NCI-H748 treated with DMSO at 0.1 percent for 48 hours (cell line): Measurements from ENCODE around the gene TBX6.
"Not testable (repeated sequence)": the region's sequence is repeated elsewhere in the genome, so short reads cannot be mapped to it uniquely, and the experiment has no call there.

Experiments used
- DNase-seq: peaks from one replicate; lab custom pipeline; 2025; lab: John Stamatoyannopoulos, UW

The TBX6 gene, protein sequence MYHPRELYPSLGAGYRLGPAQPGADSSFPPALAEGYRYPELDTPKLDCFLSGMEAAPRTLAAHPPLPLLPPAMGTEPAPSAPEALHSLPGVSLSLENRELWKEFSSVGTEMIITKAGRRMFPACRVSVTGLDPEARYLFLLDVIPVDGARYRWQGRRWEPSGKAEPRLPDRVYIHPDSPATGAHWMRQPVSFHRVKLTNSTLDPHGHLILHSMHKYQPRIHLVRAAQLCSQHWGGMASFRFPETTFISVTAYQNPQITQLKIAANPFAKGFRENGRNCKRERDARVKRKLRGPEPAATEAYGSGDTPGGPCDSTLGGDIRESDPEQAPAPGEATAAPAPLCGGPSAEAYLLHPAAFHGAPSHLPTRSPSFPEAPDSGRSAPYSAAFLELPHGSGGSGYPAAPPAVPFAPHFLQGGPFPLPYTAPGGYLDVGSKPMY

DNA sequence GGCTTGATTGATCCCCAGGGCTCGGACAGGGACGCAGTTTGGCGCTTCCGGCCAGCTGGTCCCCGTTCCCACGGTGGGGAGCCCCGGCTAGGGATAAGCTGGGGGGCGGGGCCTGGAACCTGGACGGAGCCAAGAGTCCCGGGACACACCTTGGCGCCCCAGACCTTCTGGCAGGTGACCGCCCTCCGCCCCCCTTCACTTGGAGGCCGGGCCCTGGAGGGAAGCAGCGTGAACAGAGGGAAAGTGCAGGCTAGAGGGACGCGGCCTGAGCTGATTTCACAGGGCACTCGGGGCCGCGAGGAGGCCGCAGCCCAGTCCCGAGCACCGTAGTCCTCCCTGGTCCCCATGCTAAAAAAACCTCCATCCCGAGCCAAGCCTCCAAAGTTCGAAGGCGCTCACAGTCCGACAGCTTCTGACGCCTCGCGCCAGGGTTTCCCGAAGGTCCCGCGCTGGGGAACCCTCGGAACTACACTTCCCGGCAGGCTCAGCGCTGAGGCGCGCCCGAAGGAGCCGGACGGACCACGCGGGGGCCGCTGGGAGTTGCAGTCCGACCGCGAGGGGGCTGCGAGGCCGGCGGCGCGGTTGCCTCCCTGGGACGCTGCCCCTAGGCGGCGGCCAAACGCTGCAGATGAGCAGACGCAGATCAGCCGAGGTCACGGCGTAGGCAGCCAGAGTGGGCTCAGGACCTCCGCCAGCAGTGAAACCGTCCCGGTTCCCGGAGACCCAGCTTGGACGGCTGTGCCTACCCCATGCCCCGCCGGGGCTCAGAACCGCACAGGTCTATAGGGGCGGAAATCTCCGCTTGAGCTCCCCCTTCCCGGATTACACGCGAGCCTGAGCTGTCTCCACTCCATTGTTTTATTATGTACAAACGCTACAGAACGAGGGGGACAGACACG, at the start of gene TBX6:
TBX6 (minus strand) TSS at position 451 of the 899 bp plus-strand sequence. CDS start 731 bp downstream, outside the sequence.
- peak; percentile 55 for DNase-seq

DNA sequence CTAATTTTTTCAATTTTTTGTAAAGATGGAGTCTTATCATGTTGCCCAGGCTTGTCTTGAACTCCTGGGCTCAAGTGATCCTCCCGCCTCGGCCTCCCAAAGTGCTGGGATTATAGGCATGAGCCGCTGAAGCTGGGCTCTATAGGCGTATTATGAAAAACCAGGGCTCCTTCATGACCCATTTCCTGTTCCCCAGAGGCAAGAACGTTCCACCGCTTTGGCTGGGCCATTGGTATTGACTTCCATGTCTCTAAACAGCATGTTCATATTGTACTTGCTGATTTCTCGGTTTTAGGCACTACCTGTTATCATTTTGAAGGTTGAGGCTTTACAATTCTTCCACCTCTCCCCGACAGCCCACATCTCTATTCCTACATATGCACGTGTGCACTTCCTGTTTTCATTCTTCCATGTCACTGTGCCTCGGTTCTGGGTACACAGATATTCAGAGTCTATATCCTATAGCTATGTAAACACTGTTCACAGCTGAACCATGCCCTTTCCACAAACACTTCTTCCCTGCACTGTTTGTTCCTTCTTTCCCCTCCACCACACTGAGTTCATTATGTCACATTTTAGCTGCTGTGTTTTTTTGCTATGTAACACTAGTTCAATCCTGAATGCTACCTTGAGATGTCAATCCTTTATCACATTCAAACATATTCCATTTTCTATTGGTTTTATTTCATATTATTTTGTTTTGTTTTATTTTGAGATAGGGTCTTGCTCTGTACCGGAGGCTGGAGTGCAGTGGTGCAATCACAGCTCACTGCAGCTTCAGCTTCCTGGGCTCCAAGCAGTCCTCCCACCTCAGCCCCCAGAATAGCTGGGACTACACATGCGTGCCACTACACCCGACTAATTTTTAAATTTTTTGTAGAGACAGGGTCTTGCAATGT, 48.1 kb upstream of the TBX6 start:
- peak; percentile 4 for DNase-seq

DNA sequence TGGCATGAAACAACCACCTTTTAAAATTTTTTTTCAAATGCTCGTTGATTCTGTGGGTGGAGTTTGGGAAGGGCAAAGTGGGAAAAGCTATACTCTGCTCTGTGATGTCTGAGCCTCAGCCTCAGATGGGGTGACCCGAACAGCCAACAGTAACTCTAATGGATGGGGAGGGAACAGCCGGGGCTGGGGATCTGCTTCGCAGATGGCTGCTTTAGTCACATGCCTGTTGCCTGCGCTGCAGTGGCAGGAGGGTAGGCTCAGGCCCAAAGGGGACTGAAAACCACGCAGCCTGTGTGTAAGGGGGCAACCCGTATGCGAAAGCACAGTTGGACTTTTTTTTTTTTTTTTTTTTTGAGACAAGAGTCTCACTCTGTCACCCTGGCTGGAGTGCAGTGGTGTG, 46.2 kb upstream of the TBX6 start:
- DNase-seq = no peak

DNA sequence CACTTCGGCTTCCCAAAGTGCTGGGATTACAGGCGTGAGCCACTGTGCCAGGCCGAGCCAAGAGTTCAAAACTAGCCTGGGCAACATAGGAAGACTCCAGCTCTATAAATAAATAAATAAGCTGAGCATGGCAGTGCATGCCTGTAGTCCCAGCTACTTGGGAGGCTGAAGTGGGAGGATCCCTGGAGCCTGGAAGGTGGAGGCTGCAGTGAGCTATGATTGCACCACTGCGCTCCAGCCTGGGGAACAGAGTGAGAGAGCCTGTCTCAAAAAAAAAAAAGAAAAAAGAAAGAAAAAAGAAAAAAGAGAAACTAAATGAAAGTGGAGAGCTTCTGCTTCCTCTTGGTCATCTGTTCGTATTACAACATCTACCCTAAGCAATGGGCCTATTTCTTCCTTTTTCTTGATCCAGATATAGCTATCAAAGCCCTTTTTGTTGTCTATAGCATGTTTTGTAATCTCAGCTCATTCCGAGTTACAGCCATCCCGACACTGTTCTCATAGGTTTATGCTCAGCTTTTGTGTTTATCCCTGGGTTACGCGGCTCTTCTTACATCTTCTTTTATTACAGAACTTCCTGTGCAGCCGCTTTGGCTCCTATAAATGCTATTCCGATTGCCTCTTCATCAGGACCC, 45.4 kb upstream of the TBX6 start:
- DNase-seq = no peak

DNA sequence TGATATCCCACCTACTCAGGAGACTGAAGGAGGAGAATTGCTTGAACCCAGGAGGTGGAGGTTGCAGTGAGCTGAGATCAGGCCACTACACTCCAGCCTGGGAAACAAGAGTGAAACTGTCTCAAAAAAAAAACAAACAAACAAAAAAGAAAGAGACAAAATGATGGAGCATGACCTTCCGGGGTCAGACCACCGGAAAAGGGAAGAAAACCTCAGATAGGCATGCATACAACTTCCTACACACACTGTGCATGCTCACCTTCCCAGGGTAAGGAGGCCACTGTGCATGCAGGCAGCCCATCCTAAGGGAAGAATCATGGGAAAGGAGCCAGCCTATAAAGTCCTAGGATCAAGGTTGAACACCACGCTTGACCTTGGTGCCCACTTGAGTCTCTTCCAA, 40.9 kb upstream of the TBX6 start:
- DNase-seq = no peak

DNA sequence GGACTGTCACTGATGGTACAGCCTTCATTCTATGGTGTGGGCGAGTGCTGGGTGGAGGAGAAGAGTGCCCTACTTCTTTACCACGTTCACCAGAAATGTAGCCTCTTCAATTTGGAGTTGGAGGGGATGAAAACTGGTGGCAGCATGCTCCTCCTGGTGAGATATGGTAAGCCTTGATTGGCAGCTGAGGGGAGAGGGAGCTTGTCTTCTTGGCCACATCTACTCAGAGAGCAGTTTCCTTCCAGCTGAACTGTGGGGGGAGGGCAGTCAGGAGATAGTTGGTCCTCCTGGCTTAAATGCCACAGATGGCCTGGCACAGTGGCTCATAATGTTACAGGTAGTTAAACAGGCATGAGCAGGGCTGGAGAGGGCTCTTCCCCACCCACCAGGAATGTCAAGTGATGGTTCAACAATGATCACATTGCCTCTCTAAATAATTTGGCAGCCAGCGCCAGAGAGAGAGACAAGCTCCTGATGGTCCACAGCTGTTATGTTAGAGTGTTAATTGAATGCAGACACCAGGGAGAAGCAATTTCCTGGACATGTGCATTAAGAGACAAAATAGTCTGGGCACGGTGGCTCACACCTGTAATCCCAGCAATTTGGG, 40.2 kb upstream of the TBX6 start:
- no peak for DNase-seq

DNA sequence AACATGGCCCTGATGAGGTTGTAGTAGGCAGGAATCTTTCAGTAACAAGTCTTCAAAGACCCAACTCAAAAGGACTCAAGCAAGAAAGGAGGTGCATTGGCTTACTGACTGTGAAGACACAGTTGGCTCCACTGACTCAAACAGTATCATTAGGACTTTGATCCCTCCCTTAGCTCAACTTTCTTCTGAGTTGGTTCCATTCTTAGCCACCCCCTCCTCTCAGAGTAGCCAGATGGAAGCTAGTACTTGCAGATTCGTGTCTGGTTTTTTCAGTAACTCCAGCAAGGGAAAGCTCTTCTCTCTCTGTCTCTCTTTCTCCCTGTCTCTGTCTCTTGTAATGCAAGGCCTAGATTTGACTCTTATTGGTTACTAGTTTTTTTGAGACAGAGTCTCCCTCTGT, 36.3 kb upstream of the TBX6 start:
- no peak for DNase-seq

DNA sequence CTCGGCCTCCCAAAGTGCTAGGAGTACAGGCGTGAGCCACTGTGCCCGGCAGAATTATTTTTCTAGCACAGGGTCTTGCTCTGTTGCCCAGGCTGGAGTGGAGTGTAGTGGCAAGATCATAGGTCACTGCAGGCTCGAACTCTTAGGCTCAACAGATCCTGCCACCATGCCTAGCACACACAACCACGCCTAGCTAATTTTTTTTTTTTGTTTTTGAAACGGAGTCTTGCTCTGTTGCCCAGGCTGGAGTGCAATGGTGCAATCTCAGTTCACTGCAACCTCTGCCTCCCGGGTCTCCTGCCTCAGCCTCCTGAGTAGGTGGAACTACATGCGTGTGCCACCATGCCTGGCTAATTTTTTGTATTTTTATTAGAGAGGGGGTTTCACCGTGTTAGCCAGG, 34.0 kb upstream of the TBX6 start:
- not testable (repeated sequence) for DNase-seq

DNA sequence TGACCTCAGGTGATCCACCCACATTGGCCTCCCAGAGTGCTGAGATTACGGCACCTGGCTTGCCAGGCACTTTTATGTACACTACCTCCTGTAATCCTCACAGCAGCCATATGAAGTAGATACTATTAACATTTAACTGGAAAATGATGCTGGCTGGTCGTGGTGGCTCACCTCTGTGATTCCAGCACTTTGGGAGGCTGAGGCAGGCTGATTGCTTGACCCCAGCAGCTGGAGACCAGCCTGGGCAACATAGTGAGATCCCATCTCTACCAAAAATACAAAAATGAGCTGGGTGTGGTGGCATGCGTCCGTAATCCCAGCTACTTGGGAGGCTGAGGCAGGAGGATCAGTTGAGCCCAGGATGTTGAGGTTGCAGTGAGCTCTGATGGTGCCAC, 33.3 kb upstream of the TBX6 start:
- no peak for DNase-seq

DNA sequence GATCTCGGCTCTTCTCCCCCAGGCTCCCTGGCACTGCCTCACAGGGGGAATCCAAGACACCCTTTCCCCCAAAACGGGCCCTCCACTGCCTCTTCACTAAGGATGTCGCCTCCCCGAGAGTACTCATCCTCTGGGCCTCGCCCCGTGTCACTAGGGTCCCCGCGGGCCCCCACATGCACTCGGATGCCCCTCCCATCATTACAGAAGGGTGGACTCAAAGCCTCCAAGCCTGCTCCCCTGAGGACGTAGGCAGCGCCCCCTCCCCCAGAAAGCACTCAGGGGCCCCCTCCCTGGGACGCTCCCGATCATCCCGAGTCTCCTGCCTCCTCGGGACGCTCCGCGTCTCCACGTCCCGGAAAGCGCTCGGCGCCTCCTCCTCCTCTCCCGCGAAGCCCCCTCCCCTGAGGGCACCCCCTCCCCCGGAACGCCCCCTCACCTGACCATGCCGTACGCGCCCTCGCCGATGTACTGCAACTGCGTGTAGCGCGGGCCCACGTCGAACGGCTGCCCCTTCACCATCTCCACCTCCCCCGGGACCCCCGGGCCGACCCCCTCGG, 31.0 kb upstream of the TBX6 start:
- no peak for DNase-seq

DNA sequence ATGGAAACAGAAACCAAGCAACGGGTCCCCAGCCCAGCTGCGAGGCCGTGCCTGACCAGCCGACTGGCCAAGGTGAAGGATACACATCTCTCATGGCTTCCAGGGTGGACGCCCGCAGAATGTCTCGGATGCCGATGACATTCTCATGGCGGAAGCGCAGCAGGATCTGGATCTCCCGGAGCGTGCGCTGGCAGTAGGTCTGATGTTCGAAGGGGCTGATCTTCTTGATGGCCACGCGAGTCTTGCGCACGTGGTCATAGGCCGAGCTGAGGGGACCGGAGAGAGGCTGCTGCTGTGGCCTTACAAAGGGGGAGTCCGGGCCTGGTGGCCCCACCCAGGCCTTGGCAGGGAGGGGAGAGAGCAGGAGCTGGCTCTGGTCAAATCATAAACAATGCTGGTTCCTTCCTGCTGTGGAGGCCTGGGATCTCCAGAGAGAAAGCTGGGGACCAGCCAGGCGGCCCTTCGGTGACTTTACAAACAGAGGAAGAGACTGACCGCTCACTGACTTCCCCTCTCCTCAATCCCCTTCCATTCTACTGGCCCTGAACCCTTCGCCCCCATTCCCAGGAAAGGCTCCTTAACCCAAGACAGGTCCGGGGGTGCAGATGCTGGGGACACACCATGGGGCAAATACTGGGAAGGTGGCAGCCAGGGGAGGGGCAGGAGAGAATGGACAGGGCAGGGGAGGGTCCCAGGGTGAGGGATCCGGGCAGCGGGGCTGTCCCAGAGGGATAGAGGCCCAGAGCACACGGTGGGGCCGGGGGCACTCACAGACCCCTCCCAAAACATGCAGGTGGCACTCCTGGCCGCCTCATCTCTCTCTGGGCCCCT, 30.2 kb upstream of the TBX6 start:
- DNase-seq = no peak

DNA sequence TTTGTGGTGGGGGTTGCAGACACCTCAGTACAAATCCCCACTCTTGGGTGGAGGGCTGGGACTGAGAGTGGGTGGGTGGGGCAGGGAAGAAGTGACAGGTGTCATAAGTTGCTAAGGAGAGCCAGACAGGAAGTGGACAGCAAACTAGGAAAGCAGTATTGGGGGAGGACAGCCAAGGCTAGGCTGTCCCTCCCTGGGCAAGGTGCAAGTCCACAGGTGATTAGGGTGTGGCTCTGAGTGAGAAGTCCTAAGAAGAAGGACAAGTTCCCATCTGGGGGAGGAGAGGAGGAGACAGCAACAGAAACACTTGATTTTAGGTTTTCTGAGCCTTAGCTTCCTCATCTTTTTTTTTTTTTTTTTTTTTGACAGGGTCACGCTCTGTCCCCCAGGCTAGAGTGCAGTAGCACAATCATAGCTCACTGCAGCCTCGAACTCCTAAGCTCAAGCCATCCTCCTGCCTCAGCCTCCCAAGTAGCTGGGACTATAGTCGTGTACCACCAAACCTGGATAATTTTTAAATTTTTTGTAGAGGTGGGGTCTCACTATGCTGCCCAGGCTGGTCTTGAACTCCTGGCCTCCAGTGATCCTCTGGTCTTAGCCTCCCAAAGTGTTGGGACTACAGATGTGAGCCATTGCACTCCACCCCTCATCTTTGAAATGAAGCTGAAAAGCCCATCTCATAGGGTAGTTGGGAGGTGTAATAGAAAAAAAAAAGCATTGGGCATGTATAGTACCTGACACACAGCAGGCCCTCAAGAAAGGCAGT, 28.8 kb upstream of the TBX6 start:
- no peak for DNase-seq

DNA sequence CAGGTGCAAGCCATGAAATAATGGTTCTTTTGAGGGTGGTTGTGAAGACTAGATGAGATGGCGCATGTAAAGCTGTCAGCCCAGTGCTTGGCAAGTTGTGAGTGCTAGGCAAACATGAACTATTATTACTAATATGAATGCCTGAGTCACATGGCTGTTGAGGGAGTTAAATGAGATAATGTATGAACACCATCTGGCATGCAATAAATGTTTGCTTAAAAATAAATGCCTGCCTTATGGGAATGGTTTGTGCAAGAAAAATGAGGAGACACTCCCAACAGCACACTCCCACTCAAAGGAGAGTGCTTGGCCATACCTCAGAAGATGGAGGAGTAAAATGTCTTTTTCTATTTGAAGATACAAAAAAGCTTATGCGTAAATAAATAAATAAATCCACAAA, 27.7 kb upstream of the TBX6 start:
- no peak for DNase-seq

DNA sequence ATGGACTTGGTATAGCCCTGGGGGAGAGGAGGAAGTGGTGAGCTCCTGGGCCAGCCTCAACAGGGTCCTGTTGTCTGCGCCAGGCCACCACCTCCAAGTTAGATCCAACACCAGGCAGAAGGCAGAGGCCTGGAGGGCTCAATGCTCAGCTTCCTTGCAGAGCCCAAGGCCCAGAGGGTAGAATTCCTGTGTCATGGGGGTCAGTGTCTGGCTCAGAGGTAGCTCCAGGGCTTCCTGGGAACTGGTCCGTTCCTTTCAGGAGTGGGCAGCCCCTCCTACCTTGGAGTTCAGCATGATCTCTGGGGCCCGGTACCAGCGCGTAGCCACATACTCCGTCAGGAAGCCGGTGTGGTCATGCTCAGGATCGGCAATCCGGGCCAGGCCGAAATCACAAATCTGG, 26.0 kb upstream of the TBX6 start:
- DNase-seq = no peak

DNA sequence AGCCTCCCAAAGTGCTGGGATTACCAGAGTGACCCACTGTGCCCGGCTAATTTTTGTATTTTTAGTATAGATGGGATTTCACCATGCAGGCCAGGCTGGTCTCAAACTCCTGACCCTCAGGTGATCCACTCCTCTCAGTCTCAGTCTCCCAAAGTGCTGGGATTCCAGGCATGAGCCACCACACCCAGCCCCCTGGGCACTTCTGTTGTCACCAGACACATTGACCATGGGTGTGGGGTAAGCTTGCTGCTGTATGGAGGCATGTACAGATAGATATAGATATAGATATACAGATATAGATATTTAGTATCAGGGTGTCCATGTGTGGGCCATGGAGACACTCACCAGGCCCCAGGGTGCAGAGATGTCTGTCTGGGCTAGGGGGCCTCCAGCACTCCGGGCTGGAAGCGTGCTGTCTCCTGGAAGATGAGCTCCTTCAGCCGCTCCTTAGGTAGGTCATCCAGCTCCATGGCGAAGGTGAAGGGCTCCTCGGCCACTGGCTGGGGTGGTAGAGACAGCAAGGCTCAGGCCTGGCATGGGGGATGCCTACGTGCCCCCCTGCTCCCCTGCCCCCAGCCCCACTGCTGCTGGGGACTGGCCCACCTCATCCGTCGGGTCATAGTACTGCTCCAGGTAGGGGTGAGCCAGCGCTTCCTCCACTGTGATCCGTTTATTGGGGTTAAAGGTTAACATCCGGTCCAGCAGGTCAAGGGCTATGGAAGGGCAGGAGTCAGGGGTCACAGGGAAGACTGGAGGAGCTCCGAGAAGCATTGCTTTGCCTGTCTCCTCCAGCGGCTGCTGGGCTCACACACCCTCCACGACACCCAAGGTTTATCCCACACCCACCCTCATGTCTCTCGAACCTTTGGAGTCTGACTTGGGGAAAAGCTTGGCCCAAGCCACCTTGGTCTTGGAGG, 24.8 kb upstream of the TBX6 start:
- DNase-seq = no peak

DNA sequence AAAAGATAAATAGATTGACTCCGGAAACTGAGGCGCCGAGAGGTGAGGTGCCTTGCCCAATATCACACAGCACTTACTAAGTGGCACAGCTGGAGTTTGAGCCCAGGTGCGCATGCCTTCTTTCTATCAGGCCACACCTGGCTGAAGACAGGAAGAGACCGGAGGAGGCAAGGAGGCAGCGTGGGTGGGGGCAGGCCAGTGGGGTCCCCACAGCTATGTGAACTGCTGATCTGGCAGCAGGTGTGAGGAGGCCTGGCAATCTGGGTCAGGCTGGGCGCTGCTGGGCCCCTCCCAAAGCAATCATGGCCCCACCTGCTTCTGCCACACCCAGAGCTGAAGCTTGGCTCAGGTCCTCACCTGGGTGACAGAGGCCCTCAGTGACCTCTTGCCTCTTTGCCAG, 23.5 kb upstream of the TBX6 start:
- DNase-seq = no peak

DNA sequence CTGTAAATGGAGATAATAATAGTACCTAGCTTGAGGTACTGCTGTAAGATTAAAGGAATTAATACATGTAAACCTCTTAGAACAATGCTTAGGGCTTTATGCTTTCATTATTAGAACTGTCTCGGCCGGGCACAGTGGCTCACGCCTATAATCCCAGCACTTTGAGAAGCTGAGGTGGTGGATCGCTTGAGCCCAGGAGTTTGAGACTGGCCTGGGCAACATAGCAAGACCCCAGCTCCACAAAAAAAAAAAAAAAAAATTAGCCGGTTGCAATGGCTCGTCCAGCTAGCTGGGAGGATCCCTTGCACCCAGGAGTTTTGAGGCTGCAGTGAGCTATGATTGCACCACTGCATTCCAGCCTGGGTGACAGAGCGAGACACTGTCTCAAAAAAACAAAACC, 23.1 kb upstream of the TBX6 start:
- not testable (repeated sequence) for DNase-seq

DNA sequence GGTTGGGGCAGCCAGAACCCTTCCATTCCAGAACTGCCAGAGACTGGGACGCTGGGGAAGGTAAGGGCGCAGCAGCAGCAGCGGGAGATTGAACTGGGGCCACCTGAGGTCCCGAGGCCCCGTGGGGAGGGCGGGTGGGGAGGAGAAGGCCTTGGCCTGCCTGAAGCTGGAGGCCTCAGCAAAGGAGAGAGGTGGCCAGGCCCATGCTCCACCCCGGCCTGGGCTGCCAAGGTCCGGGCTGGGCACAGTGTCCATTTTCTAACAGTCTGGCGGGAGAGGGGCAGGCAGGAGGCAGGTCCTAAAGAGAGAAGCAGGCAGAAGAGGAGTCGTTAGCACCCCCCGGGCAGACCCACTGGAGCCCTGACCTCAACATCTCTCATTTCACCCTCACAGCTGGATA, 22.7 kb upstream of the TBX6 start:
- no peak for DNase-seq
